IPS-20b (cell line): ENCODE measurements around the gene ANO6.

Experiments used
- H3K27ac ChIP-seq: one replicate; pipeline ENCODE4 v1.5.1; 2013; ENCODE audit warnings: low read length
- H3K27me3 ChIP-seq: 2 replicates; pipeline ENCODE4 v1.6.1; 2013; ENCODE audit warnings: mild to moderate bottlenecking, low read length, inconsistent platforms; ENCODE audit not compliant: insufficient read depth
- H3K36me3 ChIP-seq: 2 replicates; pipeline ENCODE4 v1.6.1; 2013; ENCODE audit warnings: low read depth, mild to moderate bottlenecking, inconsistent platforms, low read length, moderate library complexity; ENCODE audit not compliant: insufficient read depth
- H3K4me1 ChIP-seq: 2 replicates; pipeline ENCODE4 v1.6.1; 2013; ENCODE audit warnings: mild to moderate bottlenecking, control low read depth, inconsistent platforms, low read length, moderate library complexity; ENCODE audit not compliant: insufficient read depth
- H3K4me3 ChIP-seq: 2 replicates; pipeline ENCODE4 v1.5.1; 2013; ENCODE audit warnings: mild to moderate bottlenecking, low read length, inconsistent platforms
- H3K9ac ChIP-seq: 2 replicates; pipeline ENCODE4 v1.6.1; 2013; ENCODE audit warnings: low read depth, mild to moderate bottlenecking, inconsistent platforms, low read length, moderate library complexity
- H3K9me3 ChIP-seq: 2 replicates; pipeline ENCODE4 v1.6.1; 2013; ENCODE audit warnings: mild to moderate bottlenecking, low read depth, low read length, inconsistent platforms; ENCODE audit not compliant: insufficient read depth

The ANO6 gene

DNA sequence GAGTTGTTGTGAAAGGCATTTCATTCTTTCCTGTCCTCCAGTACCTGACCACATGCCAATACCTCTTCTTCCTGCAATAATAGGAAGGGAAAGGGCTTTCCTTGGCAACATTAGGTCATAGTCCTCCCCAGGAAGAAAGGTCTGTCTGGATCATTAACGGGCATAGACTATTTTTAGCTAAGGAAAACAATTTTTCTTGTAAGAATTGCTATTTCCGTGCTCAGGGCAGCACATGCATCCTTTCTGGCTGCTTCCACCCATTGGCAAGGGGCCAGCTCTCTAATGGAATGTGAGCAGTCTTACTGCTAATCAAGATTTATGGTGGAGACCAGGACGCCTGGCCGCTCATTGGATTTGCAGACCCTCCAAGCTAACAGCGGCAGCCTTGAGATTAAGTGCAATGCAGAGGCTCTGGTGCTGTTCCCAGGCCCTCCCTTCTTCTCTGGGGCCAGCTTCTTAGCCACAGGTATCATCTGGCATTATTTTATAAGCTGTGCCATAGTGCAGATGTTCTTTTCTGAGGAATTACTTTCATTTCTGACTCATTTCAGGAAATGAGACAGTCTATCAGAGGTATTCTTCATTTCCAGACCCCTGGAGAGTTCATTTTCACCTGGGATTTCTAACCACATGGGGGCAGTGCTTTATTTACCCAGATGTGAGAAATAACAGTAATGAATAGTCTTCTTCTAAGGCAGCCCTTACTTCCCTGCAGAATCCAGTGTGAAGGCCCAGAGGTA is 52.9 kb downstream of the ANO6 start:
- H3K27ac ChIP-seq = no peak overlapping the region
- no peaks in the 10 kb centered on the region for H3K9me3 ChIP-seq
- H3K27me3 ChIP-seq = no peaks in the 10 kb centered on the region
- H3K4me3 ChIP-seq = no peak overlapping the region
- no peak overlapping the region for H3K9ac ChIP-seq
- H3K36me3 ChIP-seq = peaks cover 9% of the 10 kb centered on the region; the same call in 1 of the 2 replicates
- H3K4me1 ChIP-seq = peaks cover under 1% of the 10 kb centered on the region; the same call in 1 of the 2 replicates

DNA sequence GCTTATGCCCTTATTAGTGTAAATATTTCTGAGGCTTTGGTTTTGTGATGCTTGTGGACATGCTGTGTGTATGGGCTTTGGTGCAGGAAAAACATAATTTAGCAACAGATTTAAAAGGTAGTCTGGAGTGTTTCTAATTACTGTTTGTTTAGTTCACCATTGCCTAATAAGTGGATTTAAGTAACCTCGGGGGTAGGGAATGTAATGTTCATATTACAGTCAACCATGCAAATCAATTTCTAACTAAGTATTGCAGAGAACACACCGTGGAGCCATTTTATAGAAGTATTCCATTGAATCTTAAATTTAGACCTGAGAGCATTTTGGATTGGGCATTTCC is 53.5 kb downstream of the ANO6 start:
- Histone ChIP-seq H3K9ac (no peak overlapping the region), H3K4me3 (no peak overlapping the region), H3K4me1 (peaks cover 3% of the 10 kb centered on the region; the same call in 1 of the 2 replicates), H3K27me3 (no peaks in the 10 kb centered on the region), H3K36me3 (peaks cover 9% of the 10 kb centered on the region; the same call in 1 of the 2 replicates), H3K27ac (no peak overlapping the region), H3K9me3 (no peaks in the 10 kb centered on the region)

DNA sequence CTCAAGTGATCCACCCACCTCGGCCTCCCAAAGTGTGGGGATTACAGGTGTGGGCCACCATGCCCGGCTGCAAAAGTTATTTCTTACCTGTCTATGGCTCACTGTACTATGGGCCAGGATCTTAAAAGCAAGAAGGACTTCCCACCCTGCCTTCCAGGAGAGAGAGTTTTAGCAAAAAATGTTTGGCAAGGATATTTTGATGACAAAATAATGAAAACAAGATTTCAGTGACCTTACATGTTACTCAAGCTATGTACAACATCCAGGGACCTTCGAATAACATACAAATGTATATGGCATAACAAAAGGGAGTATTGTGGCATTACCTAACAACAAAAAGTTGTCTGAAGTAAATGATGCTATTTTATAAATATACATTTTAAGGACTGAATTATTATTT is 55.1 kb downstream of the ANO6 start:
- H3K36me3 ChIP-seq = peaks cover 9% of the 10 kb centered on the region; the same call in 1 of the 2 replicates
- H3K27ac ChIP-seq = no peak overlapping the region
- peaks cover 3% of the 10 kb centered on the region; the same call in 1 of the 2 replicates for H3K4me1 ChIP-seq
- H3K27me3 ChIP-seq = no peaks in the 10 kb centered on the region
- no peak overlapping the region for H3K4me3 ChIP-seq
- H3K9ac ChIP-seq = no peak overlapping the region
- no peaks in the 10 kb centered on the region for H3K9me3 ChIP-seq

DNA sequence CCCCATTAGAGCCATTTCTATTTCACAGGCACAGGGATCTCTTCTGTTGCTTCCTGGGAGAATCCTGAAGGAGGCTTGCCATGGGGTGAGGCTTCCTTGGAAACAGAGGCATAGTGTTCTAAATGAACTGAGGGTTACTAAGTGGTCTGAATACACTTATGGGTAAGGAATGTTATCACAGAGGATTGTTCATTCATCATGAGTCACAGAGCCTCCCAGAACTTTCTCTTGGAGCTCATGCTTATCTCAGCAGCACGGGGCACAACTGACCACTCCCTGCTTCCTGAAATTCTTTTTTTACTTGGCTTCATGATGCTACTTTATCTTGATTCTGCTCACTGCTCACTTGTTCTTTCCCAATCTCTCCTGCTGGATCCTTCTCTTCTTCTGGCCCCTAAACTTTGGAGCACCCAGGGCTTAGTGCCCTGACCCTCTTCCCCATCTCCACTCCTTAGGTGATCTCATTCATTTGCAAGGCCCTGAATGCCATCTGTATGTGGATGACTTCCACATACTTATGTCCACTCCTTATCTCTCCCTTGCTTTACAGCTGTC is 57.9 kb downstream of the ANO6 start:
- Histone ChIP-seq H3K27ac (no peak overlapping the region), H3K4me1 (peaks cover 3% of the 10 kb centered on the region; the same call in 1 of the 2 replicates), H3K36me3 (peaks cover 9% of the 10 kb centered on the region; the same call in 1 of the 2 replicates), H3K27me3 (no peaks in the 10 kb centered on the region), H3K9me3 (no peaks in the 10 kb centered on the region), H3K4me3 (no peak overlapping the region), H3K9ac (no peak overlapping the region)

DNA sequence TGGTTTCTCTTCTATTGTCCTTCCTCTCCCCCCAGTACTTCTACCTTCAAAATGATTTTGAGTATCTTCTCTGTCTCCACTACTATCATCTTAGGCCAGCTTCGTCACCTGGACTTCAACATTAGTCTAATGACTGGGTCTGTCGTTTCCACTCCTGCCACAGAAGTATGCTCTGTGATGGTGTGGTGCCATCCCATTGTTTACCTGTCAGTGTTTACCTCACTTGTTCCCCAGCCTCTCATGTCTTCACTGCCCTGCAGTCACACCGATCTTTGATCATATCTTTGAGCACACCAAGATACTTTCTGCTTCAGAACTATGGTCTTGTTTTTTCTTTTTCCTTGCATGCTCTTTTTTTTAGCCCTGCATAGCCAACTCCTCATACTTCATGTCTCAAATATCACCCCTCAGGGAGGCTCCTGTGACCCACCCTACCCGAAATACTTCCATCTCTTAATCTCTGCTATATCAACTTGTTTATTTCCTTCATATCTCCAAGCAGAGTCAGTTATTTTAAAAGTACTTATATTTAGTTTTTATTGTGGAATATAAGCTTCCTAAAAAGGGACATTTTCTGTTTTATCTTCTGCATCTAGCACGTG is 60.4 kb downstream of the ANO6 start:
- Histone ChIP-seq H3K9me3 (no peaks in the 10 kb centered on the region), H3K9ac (no peak overlapping the region), H3K27ac (no peak overlapping the region), H3K4me3 (no peak overlapping the region), H3K27me3 (no peaks in the 10 kb centered on the region), H3K4me1 (peaks cover 3% of the 10 kb centered on the region; the same call in 1 of the 2 replicates), H3K36me3 (peaks cover 9% of the 10 kb centered on the region; the same call in 1 of the 2 replicates)

DNA sequence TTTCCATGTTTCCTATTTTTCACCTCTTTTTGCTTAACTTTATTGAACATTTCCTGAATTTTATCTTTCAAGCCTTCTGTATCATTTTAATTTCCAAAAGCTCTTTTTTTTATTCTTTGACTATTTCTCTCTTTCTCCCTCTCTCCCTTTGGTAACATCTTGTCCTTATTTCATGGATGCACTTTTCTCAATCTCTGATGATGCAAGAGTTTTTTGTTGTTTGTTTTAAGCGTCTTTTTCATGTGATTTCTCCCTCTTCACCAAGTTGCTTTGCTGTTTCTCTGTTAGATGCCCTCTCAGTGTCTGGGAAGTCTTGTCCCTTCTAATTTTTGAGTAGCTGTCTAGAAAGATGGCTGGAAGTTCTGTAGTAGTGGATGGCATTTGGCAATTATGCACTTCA is 62.6 kb downstream of the ANO6 start:
- no peak overlapping the region for H3K4me3 ChIP-seq
- no peak overlapping the region for H3K9ac ChIP-seq
- H3K27ac ChIP-seq = no peak overlapping the region
- peaks cover 6% of the 10 kb centered on the region for H3K4me1 ChIP-seq
- H3K36me3 ChIP-seq = peaks cover 3% of the 10 kb centered on the region; the same call in 1 of the 2 replicates
- H3K27me3 ChIP-seq = no peaks in the 10 kb centered on the region
- H3K9me3 ChIP-seq = no peaks in the 10 kb centered on the region

DNA sequence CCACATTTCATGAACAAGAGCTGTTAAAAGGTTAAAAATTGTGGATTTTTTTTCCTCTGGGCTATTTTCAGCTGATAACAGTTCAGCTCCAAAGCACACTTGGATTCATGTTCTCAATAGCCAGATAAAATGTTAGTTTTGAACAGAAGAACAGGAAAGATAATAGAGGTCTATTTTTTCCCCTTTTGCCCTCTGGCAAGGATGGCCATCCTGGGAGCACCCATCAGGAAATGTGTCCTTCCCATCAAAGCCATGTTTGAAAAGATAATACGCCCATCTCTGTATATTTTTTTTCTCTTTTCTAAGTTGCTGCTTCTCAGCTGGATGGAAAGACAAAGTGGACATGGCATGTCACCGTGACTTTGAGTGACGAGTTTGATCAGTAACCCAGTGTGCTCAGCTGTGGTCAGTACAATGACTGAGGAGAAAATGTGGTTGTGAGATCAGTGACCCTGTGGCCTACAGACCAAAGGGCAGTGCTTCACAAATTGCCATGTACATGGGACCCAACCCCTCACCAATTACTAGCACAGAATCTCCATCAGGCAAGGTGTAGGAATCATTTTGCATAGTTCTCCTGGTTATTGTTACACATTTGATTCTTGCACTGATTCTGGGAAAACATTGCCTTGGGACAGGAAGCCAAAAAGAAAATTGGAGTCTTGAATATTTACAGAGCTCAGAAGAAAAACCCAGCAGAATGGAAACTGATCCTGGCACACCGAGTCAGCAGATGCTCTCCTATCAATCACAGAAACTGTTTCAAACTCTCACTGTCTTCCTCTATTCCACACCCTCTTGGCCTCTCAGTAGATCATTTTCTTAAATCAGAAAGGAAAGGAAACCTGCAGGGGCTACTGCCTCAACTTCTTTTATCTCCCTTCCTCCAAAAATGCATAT is 64.3 kb downstream of the ANO6 start:
- Histone ChIP-seq H3K4me3 (no peak overlapping the region), H3K4me1 (peaks cover 17% of the 10 kb centered on the region), H3K27me3 (no peaks in the 10 kb centered on the region), H3K9me3 (no peaks in the 10 kb centered on the region), H3K9ac (no peak overlapping the region), H3K36me3 (no peaks in the 10 kb centered on the region), H3K27ac (no peak overlapping the region)

DNA sequence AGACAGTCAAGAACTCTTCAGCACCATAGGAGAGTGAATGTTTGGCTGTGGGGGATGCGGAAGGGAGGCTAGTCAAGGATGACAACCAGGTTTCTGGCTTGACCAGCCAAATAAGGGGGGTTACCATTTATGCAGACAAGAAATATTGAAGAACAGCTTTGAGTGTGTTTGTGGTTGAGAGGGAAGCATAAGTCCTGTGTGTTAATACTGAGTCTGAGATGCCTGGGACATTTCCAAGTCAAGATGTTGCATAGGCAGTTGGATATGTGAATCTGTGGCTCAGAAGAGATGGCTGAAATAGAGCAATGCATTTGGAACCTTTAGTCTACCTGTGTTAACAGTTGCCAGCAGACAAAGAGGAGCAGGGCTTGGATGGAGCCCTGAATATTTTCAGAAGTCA is 66.1 kb downstream of the ANO6 start:
- H3K9ac ChIP-seq = no peak overlapping the region
- no peak overlapping the region for H3K27ac ChIP-seq
- H3K4me1 ChIP-seq = peaks cover 23% of the 10 kb centered on the region
- no peaks in the 10 kb centered on the region for H3K36me3 ChIP-seq
- no peaks in the 10 kb centered on the region for H3K9me3 ChIP-seq
- H3K27me3 ChIP-seq = no peaks in the 10 kb centered on the region
- H3K4me3 ChIP-seq = no peak overlapping the region

DNA sequence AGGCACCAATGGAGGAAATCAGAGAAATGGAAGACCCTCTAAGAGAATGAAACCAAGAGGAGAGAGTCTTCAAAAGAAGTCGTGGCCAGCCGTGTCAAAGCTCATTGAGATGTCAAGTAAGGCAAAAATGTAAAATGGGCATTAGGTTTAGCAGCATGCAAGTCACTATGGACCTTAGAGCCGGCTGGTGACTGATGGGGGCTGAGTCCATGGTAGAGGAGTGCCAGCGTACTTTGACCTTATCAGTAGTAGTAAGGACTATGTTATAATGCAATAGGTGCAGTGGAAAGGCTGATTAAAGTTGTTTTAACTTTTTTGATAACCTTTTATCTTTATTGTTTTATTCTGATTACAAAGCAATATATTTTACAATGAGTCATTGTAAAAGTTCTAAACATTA is 66.5 kb downstream of the ANO6 start:
- H3K4me1 ChIP-seq = peaks cover 23% of the 10 kb centered on the region
- no peak overlapping the region for H3K27ac ChIP-seq

DNA sequence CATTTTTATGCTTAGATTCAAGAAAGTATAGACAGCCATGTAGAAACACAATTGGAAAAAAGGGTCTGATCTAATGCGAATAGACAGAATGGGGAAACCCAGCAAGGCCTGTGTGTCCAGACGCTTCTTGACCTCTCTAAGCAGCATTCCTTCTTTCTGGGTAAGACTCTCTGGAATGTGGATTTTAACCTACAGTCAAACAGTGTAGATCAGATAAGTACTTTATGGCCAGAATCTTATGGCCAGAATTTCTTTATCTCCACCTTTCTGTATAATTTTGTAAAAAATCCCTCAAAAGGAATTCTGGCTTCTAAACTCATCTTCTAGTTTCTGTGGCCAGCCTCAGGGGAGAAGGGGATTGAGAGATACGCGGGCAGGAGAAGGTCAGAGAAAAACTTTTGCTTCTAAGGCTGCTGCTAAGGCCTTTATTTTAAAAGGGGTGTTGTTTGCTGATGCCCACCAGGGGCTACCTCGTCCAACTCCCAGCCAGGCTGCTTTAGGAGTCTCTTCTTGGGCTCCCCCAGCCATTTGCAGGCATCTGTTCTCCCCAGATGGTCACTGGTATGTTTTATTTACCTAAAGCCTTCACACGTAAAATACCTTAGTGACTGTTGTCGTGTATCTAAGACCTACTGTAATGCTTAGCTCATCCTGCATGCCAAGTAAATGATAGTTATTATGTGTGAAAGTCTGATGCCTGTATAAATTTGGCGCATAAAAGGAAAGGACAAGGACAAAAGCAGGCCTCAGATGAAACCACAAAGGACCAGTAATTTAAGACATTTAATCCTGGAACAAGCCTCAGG is 68.4 kb downstream of the ANO6 start:
- no peak overlapping the region for H3K27ac ChIP-seq
- H3K9ac ChIP-seq = no peak overlapping the region
- H3K4me1 ChIP-seq = peaks cover 23% of the 10 kb centered on the region

More for the DNA sequence above, 66.5 kb downstream of the ANO6 start:
- Histone ChIP-seq H3K36me3 (no peaks in the 10 kb centered on the region), H3K9ac (no peak overlapping the region), H3K27me3 (no peaks in the 10 kb centered on the region), H3K9me3 (no peaks in the 10 kb centered on the region), H3K4me3 (no peak overlapping the region)

DNA sequence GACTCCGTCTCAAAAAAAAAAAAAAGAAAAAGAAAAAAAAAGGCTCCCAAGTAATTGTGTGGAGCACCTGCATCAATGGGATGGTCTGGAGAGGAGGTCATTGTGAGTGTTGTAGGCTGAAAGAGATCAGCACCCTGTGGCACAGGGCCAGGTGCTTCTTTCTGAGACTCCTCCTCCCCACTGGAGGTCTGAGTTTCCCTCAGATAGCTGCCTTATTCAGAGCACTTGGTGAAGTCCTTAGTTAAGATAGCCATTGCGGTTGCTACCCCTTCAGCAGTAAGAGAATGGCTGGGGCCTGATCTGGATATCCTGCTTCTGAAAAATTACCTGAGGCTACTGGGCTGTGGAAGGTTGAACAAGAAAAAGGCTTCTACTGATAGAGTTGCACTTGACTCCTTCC is 69.8 kb downstream of the ANO6 start:
- Histone ChIP-seq H3K27ac (no peak overlapping the region), H3K9ac (no peak overlapping the region)

More for the DNA sequence above, 68.4 kb downstream of the ANO6 start:
- Histone ChIP-seq H3K27me3 (no peaks in the 10 kb centered on the region), H3K36me3 (no peaks in the 10 kb centered on the region), H3K9me3 (no peaks in the 10 kb centered on the region), H3K4me3 (no peak overlapping the region)

More for the DNA sequence above, 69.8 kb downstream of the ANO6 start:
- H3K4me1 ChIP-seq = peaks cover 23% of the 10 kb centered on the region
- H3K9me3 ChIP-seq = no peaks in the 10 kb centered on the region
- no peaks in the 10 kb centered on the region for H3K27me3 ChIP-seq
- H3K36me3 ChIP-seq = no peaks in the 10 kb centered on the region
- no peak overlapping the region for H3K4me3 ChIP-seq
